GM12878 (cell line): ENCODE data around the gene SLFN13. TPM values are rescaled to one million over a fixed set of nuclear protein-coding genes. Genes with fewer than 3 reads are reported as not detected.

Experiments used
- ATAC-seq: fragments of 200-7000 bp; cut with Tn5 transposase; 3 replicates; pipeline ENCODE4 v1.9.1; 2020; ENCODE audit warnings: mild to moderate bottlenecking, moderate library complexity
- BruUV-seq: library from RNA; stranded (reverse); fragments of 400-500 nt; replicated peaks from 2 replicates; lab custom pipeline; 2021; lab: Mats Ljungman, UMichigan
- CTCF ChIA-PET: fragments of 300-600 bp; sonication (Branson Sonifier 250); formaldehyde crosslinking; extraction: SDS; loops from one replicate; lab custom pipeline; 2021; ENCODE audit warnings: inconsistent platforms; lab: Yijun Ruan, JAX
- POLR2A ChIA-PET: fragments of 350-600 bp; formaldehyde crosslinking; extraction: SDS; loops from one replicate; lab custom pipeline; 2021; ENCODE audit warnings: inconsistent platforms; lab: Charles Lee
- RAD21 ChIA-PET: fragments of 300-600 bp; sonication (Branson Sonifier 250); formaldehyde crosslinking; loops from one replicate; lab custom pipeline; 2023; ENCODE audit warnings: antibody characterized with exemption; ENCODE audit not compliant: unreplicated experiment; lab: Charles Lee
- SMC1A ChIA-PET: fragments of 300-600 bp; sonication (Branson Sonifier 250); formaldehyde crosslinking; loops from one replicate; lab custom pipeline; 2023; ENCODE audit not compliant: unreplicated experiment, uncharacterized antibody; lab: Charles Lee
- DNase-seq: peaks from one replicate; pipeline ENCODE4 v3.0.0-alpha.2; 2011; ENCODE audit warnings: low read depth, low spot score
- FAIRE-seq: peaks from 3 replicates; lab custom pipeline; 2011; peaks lifted over from hg19 to GRCh38; lab: Jason Lieb, UNC
- H2AFZ ChIP-seq: 2 replicates; pipeline ENCODE4 v1.6.0; 2011; ENCODE audit warnings: low read depth, low read length, control low read depth; ENCODE audit not compliant: control insufficient read depth
- H3K27ac ChIP-seq: 2 replicates; pipeline ENCODE4 v1.5.1; 2011; ENCODE audit warnings: control low read depth; ENCODE audit not compliant: control insufficient read depth, insufficient read depth
- H3K27me3 ChIP-seq, 2 experiments: replicated peaks in 1 of 2; 2 replicates each; pipeline versions ENCODE4 v1.6.0 to v1.6.1; 2011; ENCODE audit warnings: low read length in 1 of 2; ENCODE audit not compliant: control insufficient read depth in 2 of 2, insufficient read depth in 2 of 2
- H3K36me3 ChIP-seq, 2 experiments: 2 replicates each; pipeline ENCODE4 v1.5.1; 2011; ENCODE audit warnings: low read length in 1 of 2; ENCODE audit not compliant: control insufficient read depth in 2 of 2, insufficient read depth in 2 of 2
- H3K4me1 ChIP-seq: 2 replicates; pipeline ENCODE4 v1.6.1; 2011; ENCODE audit warnings: mild to moderate bottlenecking, low read length, moderate library complexity, mixed read lengths; ENCODE audit not compliant: control insufficient read depth, insufficient read depth
- H3K4me2 ChIP-seq: 2 replicates; pipeline ENCODE4 v1.6.0; 2011; ENCODE audit warnings: control low read depth; ENCODE audit not compliant: control insufficient read depth, insufficient read depth
- H3K4me3 ChIP-seq: fragments of 200-600 bp; sonication (generic); 2 replicates; pipeline ENCODE4 v1.5.1; 2016
- H3K79me2 ChIP-seq: 2 replicates; pipeline ENCODE4 v1.6.0; 2011; ENCODE audit warnings: low read length; ENCODE audit not compliant: control insufficient read depth, insufficient read depth
- H3K9ac ChIP-seq: 2 replicates; pipeline ENCODE4 v1.8.0; 2011; ENCODE audit warnings: low read length, control low read depth, mixed read lengths; ENCODE audit not compliant: control insufficient read depth, insufficient read depth
- H3K9me3 ChIP-seq: replicated peaks from 3 replicates; pipeline ENCODE4 v1.5.1; 2011; ENCODE audit warnings: mild to moderate bottlenecking, low read length; ENCODE audit not compliant: control insufficient read depth, insufficient read depth
- H4K20me1 ChIP-seq: 2 replicates; pipeline ENCODE4 v1.6.0; 2011; ENCODE audit not compliant: control insufficient read depth, insufficient read depth
- CREM ChIP-seq: IDR thresholded peaks from 2 replicates; pipeline ENCODE4 v1.6.1; 2014; ENCODE audit warnings: antibody characterized with exemption, low read depth
- FOXK2 ChIP-seq: fragments of 450-650 bp; IDR thresholded peaks from 2 replicates; pipeline ENCODE4 v1.6.1; 2017; ENCODE audit warnings: mild to moderate bottlenecking, moderate library complexity
- FOXM1 ChIP-seq: IDR thresholded peaks from 2 replicates; pipeline ENCODE4 v1.6.1; 2012; ENCODE audit warnings: low read depth, mild to moderate bottlenecking, inconsistent platforms, low read length, moderate library complexity
- KAT2A ChIP-seq: conservative IDR thresholded peaks from 2 replicates; pipeline ENCODE4 v1.6.1; 2011; ENCODE audit warnings: low read depth, low read length; ENCODE audit not compliant: control insufficient read depth
- MXI1 ChIP-seq: fragments of 150-350 bp; IDR thresholded peaks from 2 replicates; pipeline ENCODE4 v1.6.1; 2011; ENCODE audit warnings: low read depth, mild to moderate bottlenecking, inconsistent platforms, low read length, improper control_type of control experiment
- NBN ChIP-seq: fragments of 450-650 bp; IDR thresholded peaks from 2 replicates; pipeline ENCODE4 v1.6.1; 2016
- NR2C2 ChIP-seq: IDR thresholded peaks from 2 replicates; pipeline ENCODE4 v1.6.1; 2011; ENCODE audit warnings: borderline replicate concordance, low read depth; ENCODE audit not compliant: control insufficient read depth, insufficient read length
- POLR2AphosphoS5 ChIP-seq: IDR thresholded peaks from 2 replicates; pipeline ENCODE4 v1.6.1; 2011; ENCODE audit warnings: mild to moderate bottlenecking, low read length, inconsistent platforms
- RAD21 ChIP-seq: IDR thresholded peaks from 2 replicates; pipeline ENCODE4 v1.6.1; 2011; ENCODE audit warnings: mild to moderate bottlenecking, low read depth, low read length, moderate library complexity; ENCODE audit not compliant: insufficient read depth
- RFX5 ChIP-seq: IDR thresholded peaks from 2 replicates; pipeline ENCODE4 v1.6.1; 2011; ENCODE audit warnings: low read depth, low read length, improper control_type of control experiment
- RUNX3 ChIP-seq: IDR thresholded peaks from 2 replicates; pipeline ENCODE4 v1.6.1; 2012; ENCODE audit warnings: low read length, inconsistent platforms
- TAF1 ChIP-seq: IDR thresholded peaks from 2 replicates; pipeline ENCODE4 v1.6.1; 2011; ENCODE audit warnings: mild to moderate bottlenecking, low read depth, low read length, borderline replicate concordance
- ZBTB40 ChIP-seq: fragments of 450-650 bp; IDR thresholded peaks from 2 replicates; pipeline ENCODE4 v1.6.1; 2016; ENCODE audit warnings: mild to moderate bottlenecking, moderate library complexity, borderline replicate concordance
- ZNF24 ChIP-seq: fragments of 450-650 bp; IDR thresholded peaks from 2 replicates; pipeline ENCODE4 v1.6.1; 2017; ENCODE audit warnings: antibody characterized with exemption, mild to moderate bottlenecking
- ZNF274 ChIP-seq: IDR thresholded peaks from one replicate; pipeline ENCODE4 v1.8.0; 2011; ENCODE audit not compliant: insufficient read length, insufficient read depth
- WGBS: methylation state at CpG from one replicate; pipeline ENCODE4 v1.1.6; 2016; ENCODE audit warnings: low lambda C conversion rate; ENCODE audit not compliant: insufficient replicate concordance, insufficient coverage; ENCODE audit errors: missing lambda C conversion rate; 5-methylcytosine and 5-hydroxymethylcytosine counted together
- in situ Hi-C: fragments of 300-500 bp; cut with MboI; formaldehyde crosslinking; loops from 9 replicates; pipeline ENCODE4 v1.14.3; 2018; ENCODE audit warnings: mixed read lengths
- intact Hi-C: fragments of 100-400 bp; cut with micrococcal nuclease; formaldehyde crosslinking; loops from one replicate; pipeline ENCODE4 v1.14.2; 2022; ENCODE audit not compliant: unreplicated experiment
- polyA plus RNA-seq, 11 experiments: library from polyadenylated mRNA; depleted of rRNA in 4 of 11; unstranded in 6 of 11; stranded (reverse) in 5 of 11; fragments of >200 nt; fragmentation: Nextera tagmentation in 4 of 11; fragmentation: Illumina TruSeq in 1 of 11; extraction: Ambion mirVana in 4 of 11; extraction: Trizol in 1 of 11; gene quantifications; 1 replicate in 1 of 11; 2 replicates in 10 of 11; pipeline versions ENCODE4 v1.2.1 to v1.2.3, GENCODE V29; 2011 to 2016; ENCODE audit warnings: inconsistent platforms in 2 of 11, missing spikeins in 2 of 11, low read depth in 1 of 11
- total RNA-seq, 4 experiments: library from RNA; depleted of rRNA in 3 of 4; stranded (reverse); fragments of >200 nt in 3 of 4; fragmentation: Illumina TruSeq in 1 of 4; extraction: Trizol in 1 of 4; gene quantifications; 2 replicates each; pipeline versions ENCODE4 v1.2.1 to v1.2.3, GENCODE V29; 2013 to 2021
- TF ChIP-seq, protein P1 (sequence below): IDR thresholded peaks from 2 replicates; pipeline ENCODE4 v1.6.1; 2012; ENCODE audit warnings: low read depth, low read length, improper control_type of control experiment
- TF ChIP-seq, protein P2 (sequence below): fragments of 450-650 bp; IDR thresholded peaks from 2 replicates; pipeline ENCODE4 v1.6.1; 2017; ENCODE audit warnings: mild to moderate bottlenecking, moderate library complexity

The SLFN13 gene
- total and polyA plus RNA-seq, 10 of the 15 experiments (the other 5 are each of a cell fraction or from before 2014, with no cell fraction given): 12.4 to 82.4 (median 61.9) TPM

DNA sequence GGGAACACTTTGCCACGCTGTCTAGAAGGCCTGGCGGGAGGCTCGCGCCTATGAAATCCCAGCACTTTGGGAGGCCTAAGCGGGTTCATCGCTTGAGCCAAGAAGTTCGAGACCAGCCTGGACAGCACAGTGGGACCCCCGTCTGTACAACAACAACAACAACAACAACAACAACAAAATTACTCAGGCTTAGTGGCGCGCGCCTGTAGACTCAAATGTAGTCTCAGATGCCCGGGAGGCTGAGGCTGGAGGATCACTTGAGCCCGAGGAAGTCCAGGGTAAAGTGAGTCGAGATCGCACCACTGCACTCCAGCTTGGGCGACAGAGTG is 297 bp upstream of the SLFN13 start:
- WGBS: under 1% methylated on average over 16 of the region's 16 CpGs
- Histone ChIP-seq H3K36me3 (peaks cover 0 to 11% of the 10 kb centered on the region in 2 experiments; a peak in 2 of 4 replicates), H3K9ac (peak overlapping the region; percentile 97), H4K20me1 (no peaks in the 10 kb centered on the region), H3K4me1 (peaks cover 3% of the 10 kb centered on the region), H3K4me2 (peak overlapping the region; percentile 99), H3K4me3 (peak overlapping the region; percentile 81), H3K9me3 (no peaks in the 10 kb centered on the region), H3K27me3 (no peaks in the 10 kb centered on the region), H3K27ac (peak overlapping the region; percentile 99), H2AFZ (peak overlapping the region; percentile 90), H3K79me2 (peaks cover 15% of the 10 kb centered on the region)
- DNase-seq: no peak
- CTCF ChIA-PET: interaction anchor here (1.1 to 2.7 kb wide), 9 partner anchors 16 to 136 kb away, joined by 5 to 24 read pairs (median 7); partner anchors contain the start of gene SLFN12
- SMC1A ChIA-PET: interaction anchor here (0.9 to 3.2 kb wide), 15 partner anchors 10 to 360 kb away, joined by 3 to 26 read pairs (median 12); partner anchors contain the start of genes SLFN11, SLFN12 and TAF15
- intact Hi-C loops (loop anchor here (1.0 to 5.0 kb wide), 5 partner anchors 40 to 207 kb away; partner anchors contain the start of genes SLFN11, SLFN12L and SLFN5), in situ Hi-C loops (no loop called here)
- BruUV-seq: TSS peak; percentile 88
- POLR2A ChIA-PET: interaction anchor here (0.7 to 2.5 kb wide), 13 partner anchors 10 to 487 kb away, joined by 3 to 20 read pairs (median 4); partner anchors contain the start of genes PEX12, SLFN11 and SLFN12L
- RAD21 ChIA-PET: interaction anchor here (0.6 to 3.1 kb wide), 11 partner anchors 10 to 136 kb away, joined by 3 to 28 read pairs (median 6); partner anchors contain the start of genes SLFN11 and SLFN12L
- ATAC-seq: peak; percentile 9
- FAIRE-seq: no peak
- TF ChIP-seq CREM (no peak), ZNF274 (no peak), NBN (0 out of 2 replicates have a peak, but pooled peaks have one; percentile 10), KAT2A (no peak), FOXK2 (no peak), MXI1 (peak; percentile 88), NR2C2 (no peak), TAF1 (0 out of 2 replicates have a peak, but pooled peaks have one; percentile 46), ZBTB40 (no peak), FOXM1 (no peak), RFX5 (0 out of 2 replicates have a peak, but pooled peaks have one; percentile 26), ZNF24 (no peak), RUNX3 (no peak), POLR2AphosphoS5 (peak; percentile 7; the same call in 1 of the 2 replicates), RAD21 (no peak)
- TF ChIP-seq, protein P1, sequence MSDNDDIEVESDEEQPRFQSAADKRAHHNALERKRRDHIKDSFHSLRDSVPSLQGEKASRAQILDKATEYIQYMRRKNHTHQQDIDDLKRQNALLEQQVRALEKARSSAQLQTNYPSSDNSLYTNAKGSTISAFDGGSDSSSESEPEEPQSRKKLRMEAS: peak; percentile 57; the same call in 1 of the 2 replicates
- TF ChIP-seq, protein P2, sequence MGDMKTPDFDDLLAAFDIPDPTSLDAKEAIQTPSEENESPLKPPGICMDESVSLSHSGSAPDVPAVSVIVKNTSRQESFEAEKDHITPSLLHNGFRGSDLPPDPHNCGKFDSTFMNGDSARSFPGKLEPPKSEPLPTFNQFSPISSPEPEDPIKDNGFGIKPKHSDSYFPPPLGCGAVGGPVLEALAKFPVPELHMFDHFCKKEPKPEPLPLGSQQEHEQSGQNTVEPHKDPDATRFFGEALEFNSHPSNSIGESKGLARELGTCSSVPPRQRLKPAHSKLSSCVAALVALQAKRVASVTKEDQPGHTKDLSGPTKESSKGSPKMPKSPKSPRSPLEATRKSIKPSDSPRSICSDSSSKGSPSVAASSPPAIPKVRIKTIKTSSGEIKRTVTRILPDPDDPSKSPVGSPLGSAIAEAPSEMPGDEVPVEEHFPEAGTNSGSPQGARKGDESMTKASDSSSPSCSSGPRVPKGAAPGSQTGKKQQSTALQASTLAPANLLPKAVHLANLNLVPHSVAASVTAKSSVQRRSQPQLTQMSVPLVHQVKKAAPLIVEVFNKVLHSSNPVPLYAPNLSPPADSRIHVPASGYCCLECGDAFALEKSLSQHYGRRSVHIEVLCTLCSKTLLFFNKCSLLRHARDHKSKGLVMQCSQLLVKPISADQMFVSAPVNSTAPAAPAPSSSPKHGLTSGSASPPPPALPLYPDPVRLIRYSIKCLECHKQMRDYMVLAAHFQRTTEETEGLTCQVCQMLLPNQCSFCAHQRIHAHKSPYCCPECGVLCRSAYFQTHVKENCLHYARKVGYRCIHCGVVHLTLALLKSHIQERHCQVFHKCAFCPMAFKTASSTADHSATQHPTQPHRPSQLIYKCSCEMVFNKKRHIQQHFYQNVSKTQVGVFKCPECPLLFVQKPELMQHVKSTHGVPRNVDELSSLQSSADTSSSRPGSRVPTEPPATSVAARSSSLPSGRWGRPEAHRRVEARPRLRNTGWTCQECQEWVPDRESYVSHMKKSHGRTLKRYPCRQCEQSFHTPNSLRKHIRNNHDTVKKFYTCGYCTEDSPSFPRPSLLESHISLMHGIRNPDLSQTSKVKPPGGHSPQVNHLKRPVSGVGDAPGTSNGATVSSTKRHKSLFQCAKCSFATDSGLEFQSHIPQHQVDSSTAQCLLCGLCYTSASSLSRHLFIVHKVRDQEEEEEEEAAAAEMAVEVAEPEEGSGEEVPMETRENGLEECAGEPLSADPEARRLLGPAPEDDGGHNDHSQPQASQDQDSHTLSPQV: no peak
